Bronchial epithelial cell (primary cell): Measurements from ENCODE around the gene MALT1. TPM values are rescaled to one million over a fixed set of nuclear protein-coding genes. Genes with fewer than 3 reads are reported as not detected.
"Not testable (repeated sequence)": the region's sequence is repeated elsewhere in the genome, so short reads cannot be mapped to it uniquely, and the experiment has no call there.

Experiments
- DNase-seq: peaks from one replicate; pipeline ENCODE4 v3.0.0-alpha.2; 2010; ENCODE audit warnings: low read depth
- FAIRE-seq: peaks from 2 replicates; lab custom pipeline; 2011; peaks lifted over from hg19 to GRCh38; lab: Jason Lieb, UNC
- H3K27me3 ChIP-seq: 2 replicates; pipeline ENCODE4 v1.5.1; 2011; ENCODE audit warnings: low read length; ENCODE audit not compliant: control insufficient read depth, insufficient read depth
- H3K36me3 ChIP-seq: 2 replicates; pipeline ENCODE4 v1.5.1; 2011; ENCODE audit warnings: low read length; ENCODE audit not compliant: control insufficient read depth, insufficient read depth
- H3K4me3 ChIP-seq: 2 replicates; pipeline ENCODE4 v1.5.1; 2011; ENCODE audit warnings: mild to moderate bottlenecking, low read depth, low read length, control low read depth
- CTCF ChIP-seq: IDR thresholded peaks from 2 replicates; pipeline ENCODE4 v1.5.1; 2011; ENCODE audit warnings: mild to moderate bottlenecking, moderate library complexity, low read length, control low read depth, inconsistent platforms; ENCODE audit not compliant: insufficient read depth, severe bottlenecking
- total RNA-seq: library from RNA; depleted of rRNA; stranded (reverse); fragments of >200 nt; gene quantifications from 2 replicates; pipeline ENCODE4 v1.2.1, GENCODE V29; 2014

MALT1 gene
- total RNA-seq, 1 donor from 2014 or later, result 62.4 TPM

GRCh38 chr18:58639751-58640427, 31.4 kb upstream of the MALT1 start:
- Histone ChIP-seq H3K27me3 (no peaks in the 10 kb centered on the region), H3K4me3 (no peak overlapping the region), H3K36me3 (no peaks in the 10 kb centered on the region)
- no peak for TF ChIP-seq CTCF
- FAIRE-seq, result no peak
- DNase-seq, result peak; percentile 75

- FAIRE-seq, result no peak
- DNase-seq, result no peak
- no peak for TF ChIP-seq CTCF
- Histone ChIP-seq H3K27me3 (no peaks in the 10 kb centered on the region), H3K4me3 (no peak overlapping the region), H3K36me3 (no peaks in the 10 kb centered on the region)
These were observed 30.8 kb upstream of the MALT1 start for GRCh38 chr18:58640428-58640805.

- H3K4me3 ChIP-seq, result no peak overlapping the region
- no peaks in the 10 kb centered on the region for H3K36me3 ChIP-seq
- no peak for TF ChIP-seq CTCF
- DNase-seq (no peak), FAIRE-seq (no peak)
- no peaks in the 10 kb centered on the region for H3K27me3 ChIP-seq
These were observed 30.2 kb upstream of the MALT1 start for GRCh38 chr18:58640891-58641610.

GRCh38 chr18:58643557-58643956, 27.7 kb upstream of the MALT1 start:
- not testable (repeated sequence) for H3K27me3 ChIP-seq, H3K36me3 ChIP-seq, FAIRE-seq, H3K4me3 ChIP-seq, DNase-seq

- H3K4me3 ChIP-seq, result no peak overlapping the region
- no peaks in the 10 kb centered on the region for H3K36me3 ChIP-seq
- no peak for TF ChIP-seq CTCF
- DNase-seq (peak; percentile 37), FAIRE-seq (no peak)
- no peaks in the 10 kb centered on the region for H3K27me3 ChIP-seq
These were observed 25.9 kb upstream of the MALT1 start for GRCh38 chr18:58645398-58645797.

GRCh38 chr18:58646334-58646862, 24.9 kb upstream of the MALT1 start:
- Histone ChIP-seq H3K4me3 (no peak overlapping the region), H3K27me3 (no peaks in the 10 kb centered on the region), H3K36me3 (no peaks in the 10 kb centered on the region)
- TF ChIP-seq CTCF, result no peak
- DNase-seq, result no peak
- FAIRE-seq, result no peak
